ENCODE data around the gene CCDC188.
A peak's percentile ranks its signal among the peaks of the same experiment; 100 is the strongest.

Gene CCDC188

GRCh38 chr22:20171288-20172140, 20.7 kb upstream of the CCDC188 start:
- no peak overlapping the region for H3K4me3 ChIP-seq (replicated peaks; ENCODE audit: insufficient read depth, low read length)
- no peak overlapping the region for H3K27ac ChIP-seq (replicated peaks)
- H3K27me3 ChIP-seq (ENCODE audit: insufficient read depth, poor library complexity, severe bottlenecking): no peaks in the 10 kb centered on the region
- TF ChIP-seq, protein P1, sequence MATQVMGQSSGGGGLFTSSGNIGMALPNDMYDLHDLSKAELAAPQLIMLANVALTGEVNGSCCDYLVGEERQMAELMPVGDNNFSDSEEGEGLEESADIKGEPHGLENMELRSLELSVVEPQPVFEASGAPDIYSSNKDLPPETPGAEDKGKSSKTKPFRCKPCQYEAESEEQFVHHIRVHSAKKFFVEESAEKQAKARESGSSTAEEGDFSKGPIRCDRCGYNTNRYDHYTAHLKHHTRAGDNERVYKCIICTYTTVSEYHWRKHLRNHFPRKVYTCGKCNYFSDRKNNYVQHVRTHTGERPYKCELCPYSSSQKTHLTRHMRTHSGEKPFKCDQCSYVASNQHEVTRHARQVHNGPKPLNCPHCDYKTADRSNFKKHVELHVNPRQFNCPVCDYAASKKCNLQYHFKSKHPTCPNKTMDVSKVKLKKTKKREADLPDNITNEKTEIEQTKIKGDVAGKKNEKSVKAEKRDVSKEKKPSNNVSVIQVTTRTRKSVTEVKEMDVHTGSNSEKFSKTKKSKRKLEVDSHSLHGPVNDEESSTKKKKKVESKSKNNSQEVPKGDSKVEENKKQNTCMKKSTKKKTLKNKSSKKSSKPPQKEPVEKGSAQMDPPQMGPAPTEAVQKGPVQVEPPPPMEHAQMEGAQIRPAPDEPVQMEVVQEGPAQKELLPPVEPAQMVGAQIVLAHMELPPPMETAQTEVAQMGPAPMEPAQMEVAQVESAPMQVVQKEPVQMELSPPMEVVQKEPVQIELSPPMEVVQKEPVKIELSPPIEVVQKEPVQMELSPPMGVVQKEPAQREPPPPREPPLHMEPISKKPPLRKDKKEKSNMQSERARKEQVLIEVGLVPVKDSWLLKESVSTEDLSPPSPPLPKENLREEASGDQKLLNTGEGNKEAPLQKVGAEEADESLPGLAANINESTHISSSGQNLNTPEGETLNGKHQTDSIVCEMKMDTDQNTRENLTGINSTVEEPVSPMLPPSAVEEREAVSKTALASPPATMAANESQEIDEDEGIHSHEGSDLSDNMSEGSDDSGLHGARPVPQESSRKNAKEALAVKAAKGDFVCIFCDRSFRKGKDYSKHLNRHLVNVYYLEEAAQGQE (IDR thresholded peaks at IDR 0.05; ENCODE audit: insufficient replicate concordance, low read depth): no peak
- TF ChIP-seq CTCF (IDR thresholded peaks at IDR 0.05; ENCODE audit: insufficient read depth, low read length): no peak
- no peak for TF ChIP-seq SPI1 (IDR thresholded peaks at IDR 0.05; ENCODE audit: borderline replicate concordance, low read depth)
- TF ChIP-seq GABPA (IDR thresholded peaks at IDR 0.05; ENCODE audit: low read depth): no peak
- no peak for TF ChIP-seq POLR2AphosphoS5 (IDR thresholded peaks at IDR 0.05; ENCODE audit: low read depth)
- no peak for DNase-seq (ENCODE audit: low read depth in 1 of 2, low spot score in 1 of 2)

DNA sequence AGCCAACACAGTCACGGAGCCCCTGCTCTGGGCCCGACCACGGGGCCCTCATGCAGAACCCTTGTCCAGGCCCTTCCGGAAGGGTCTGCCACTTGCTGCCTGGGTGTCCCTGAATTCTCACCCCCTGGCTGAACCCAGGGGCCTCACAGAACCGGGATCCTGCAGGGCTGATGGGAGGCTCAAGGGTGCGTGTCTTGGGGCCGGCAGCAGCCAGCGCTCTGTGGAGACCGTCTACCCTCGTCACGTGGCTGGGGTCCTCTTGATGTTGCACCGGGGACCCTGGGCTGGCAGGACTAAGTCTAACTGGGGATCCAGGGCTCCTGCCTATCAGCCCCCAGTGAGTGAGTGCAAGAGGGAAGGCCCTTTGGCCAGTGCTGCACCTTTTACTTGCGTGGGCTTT, 19.3 kb upstream of the CCDC188 start:
- H3K27ac ChIP-seq (replicated peaks): no peak overlapping the region
- no peak overlapping the region for H3K4me3 ChIP-seq (replicated peaks; ENCODE audit: insufficient read depth, low read length)
- DNase-seq (ENCODE audit: low read depth in 1 of 2, low spot score in 1 of 2): no peak
- H3K27me3 ChIP-seq (ENCODE audit: insufficient read depth, poor library complexity, severe bottlenecking): no peaks in the 10 kb centered on the region
- TF ChIP-seq POLR2AphosphoS5 (IDR thresholded peaks at IDR 0.05; ENCODE audit: low read depth) (no peak), SPI1 (IDR thresholded peaks at IDR 0.05; ENCODE audit: borderline replicate concordance, low read depth) (no peak)

DNA sequence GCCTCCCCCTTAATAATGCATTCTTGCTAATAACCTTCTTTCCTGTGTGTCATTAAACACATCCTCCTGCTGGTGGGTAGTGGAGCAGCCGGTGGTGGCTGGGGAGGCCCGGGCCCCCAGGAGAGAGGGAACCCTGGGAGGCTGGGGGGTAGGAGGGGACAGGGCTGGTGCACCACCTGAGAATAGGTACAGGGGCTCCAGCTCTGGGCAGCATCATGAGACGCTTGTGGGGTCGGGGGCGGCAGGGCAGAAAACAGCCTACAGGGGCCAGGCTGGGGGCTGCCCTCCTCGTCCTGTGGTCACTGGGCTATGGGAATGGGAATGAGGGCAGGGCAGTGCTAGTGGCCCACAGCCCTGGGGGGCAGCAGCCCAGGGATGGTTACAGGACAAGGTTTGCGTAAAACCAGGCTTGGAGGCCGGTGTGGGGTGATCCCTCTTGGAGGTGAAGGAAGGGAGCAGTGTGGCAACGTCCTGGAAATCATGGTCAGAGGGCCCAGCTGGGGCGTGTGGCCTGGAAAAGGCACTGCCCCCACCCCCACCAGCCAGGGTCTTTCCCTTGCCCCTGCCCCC, 18.5 kb upstream of the CCDC188 start:
- H3K27ac ChIP-seq (replicated peaks): no peak overlapping the region
- H3K27me3 ChIP-seq (ENCODE audit: insufficient read depth, poor library complexity, severe bottlenecking): no peaks in the 10 kb centered on the region
- H3K4me3 ChIP-seq (replicated peaks; ENCODE audit: insufficient read depth, low read length): no peak overlapping the region
- no peak for DNase-seq (ENCODE audit: low read depth in 1 of 2, low spot score in 1 of 2)
- TF ChIP-seq POLR2AphosphoS5 (IDR thresholded peaks at IDR 0.05; ENCODE audit: low read depth) (no peak), CTCF (IDR thresholded peaks at IDR 0.05; ENCODE audit: insufficient read depth, low read length) (no peak), SPI1 (IDR thresholded peaks at IDR 0.05; ENCODE audit: borderline replicate concordance, low read depth) (no peak), GABPA (IDR thresholded peaks at IDR 0.05; ENCODE audit: low read depth) (no peak)
- TF ChIP-seq, protein P1 (IDR thresholded peaks at IDR 0.05; ENCODE audit: insufficient replicate concordance, low read depth): no peak

DNA sequence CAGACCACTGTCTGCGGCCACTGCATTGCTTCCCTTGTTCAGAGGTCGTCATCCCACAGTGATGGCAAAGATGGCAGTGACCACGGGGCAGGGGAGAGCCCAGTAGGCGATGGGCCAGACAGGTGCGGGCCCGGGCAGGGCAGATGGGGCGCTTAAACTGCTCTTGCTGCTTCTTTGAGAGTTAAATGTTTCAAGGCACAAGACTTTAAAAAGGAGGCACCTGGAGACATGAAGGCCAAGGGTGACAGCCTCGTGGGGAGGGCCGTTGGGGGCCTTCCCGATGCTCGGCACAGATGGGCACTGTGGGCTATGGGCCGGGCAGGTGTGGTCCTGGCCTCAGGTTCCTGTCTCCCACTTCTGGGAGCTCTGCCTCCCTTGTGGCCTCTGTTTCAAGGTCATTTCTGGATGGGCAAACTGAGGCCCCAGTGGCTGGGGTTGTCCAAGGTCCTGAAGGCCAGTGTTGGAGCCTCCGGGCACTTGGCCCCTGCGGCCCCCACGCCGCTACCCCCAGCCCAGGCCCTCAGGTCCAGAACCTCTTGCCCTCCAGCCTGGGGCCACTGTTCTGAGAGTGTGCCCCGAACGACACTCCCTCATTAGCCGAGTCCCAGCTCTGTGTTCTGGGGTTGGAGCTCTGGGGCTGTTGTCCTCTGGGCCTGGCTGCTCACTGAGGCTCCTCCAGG, 16.9 kb upstream of the CCDC188 start:
- Histone ChIP-seq H3K27me3 (ENCODE audit: insufficient read depth, poor library complexity, severe bottlenecking) (no peaks in the 10 kb centered on the region), H3K27ac (replicated peaks) (no peak overlapping the region), H3K4me3 (replicated peaks; ENCODE audit: insufficient read depth, low read length) (no peak overlapping the region)
- TF ChIP-seq SPI1 (IDR thresholded peaks at IDR 0.05; ENCODE audit: borderline replicate concordance, low read depth): no peak
- TF ChIP-seq, protein P1 (IDR thresholded peaks at IDR 0.05; ENCODE audit: insufficient replicate concordance, low read depth): peak; percentile 81
- DNase-seq (ENCODE audit: low read depth in 1 of 2, low spot score in 1 of 2): no peak
